Endothelial cell (in vitro differentiated cells): Measurements from ENCODE around the gene ZFAND5. TPM values are rescaled to one million over a fixed set of nuclear protein-coding genes. Genes with fewer than 3 reads are reported as not detected.

Experiments used
- DNase-seq: peaks from one replicate; pipeline ENCODE4 v3.0.0; 2021; ENCODE audit warnings: low spot score
- H3K27ac Mint-ChIP-seq: one replicate; pipeline ENCODE4 v1.8.0; 2021; ENCODE audit warnings: mixed read lengths, inconsistent platforms; ENCODE audit not compliant: unreplicated experiment
- H3K27me3 Mint-ChIP-seq: one replicate; pipeline ENCODE4 v1.8.0; 2021; ENCODE audit warnings: mild to moderate bottlenecking, moderate library complexity, mixed read lengths, inconsistent platforms; ENCODE audit not compliant: unreplicated experiment
- H3K36me3 Mint-ChIP-seq: one replicate; pipeline ENCODE4 v1.8.0; 2021; ENCODE audit warnings: mild to moderate bottlenecking, low read depth, mixed read lengths, inconsistent platforms; ENCODE audit not compliant: unreplicated experiment
- H3K4me1 Mint-ChIP-seq: one replicate; pipeline ENCODE4 v1.8.0; 2021; ENCODE audit warnings: mild to moderate bottlenecking, mixed read lengths, inconsistent platforms; ENCODE audit not compliant: unreplicated experiment
- H3K4me3 Mint-ChIP-seq: one replicate; pipeline ENCODE4 v1.8.0; 2021; ENCODE audit warnings: mild to moderate bottlenecking, mixed read lengths, inconsistent platforms; ENCODE audit not compliant: unreplicated experiment
- H3K9me3 Mint-ChIP-seq: one replicate; pipeline ENCODE4 v1.8.0; 2021; ENCODE audit warnings: mixed read lengths, inconsistent platforms; ENCODE audit not compliant: unreplicated experiment
- total RNA-seq: library from RNA; stranded (reverse); fragmentation: NEBNext Ultra II Directional; extraction: Animal tissue kit (Norgen Biotek cat#: 25700); gene quantifications from one replicate; pipeline ENCODE4 v1.2.1, GENCODE V29; 2021; ENCODE audit not compliant: unreplicated experiment
- TF ChIP-seq, protein P1 (sequence below): fragments of 200-600 bp; sonication (generic); IDR thresholded peaks from one replicate; pipeline ENCODE4 v1.5.0; 2021; ENCODE audit warnings: antibody characterized with exemption; ENCODE audit not compliant: unreplicated experiment

ZFAND5 gene
- total RNA-seq, 1 donor from 2014 or later, result 154 TPM

DNA sequence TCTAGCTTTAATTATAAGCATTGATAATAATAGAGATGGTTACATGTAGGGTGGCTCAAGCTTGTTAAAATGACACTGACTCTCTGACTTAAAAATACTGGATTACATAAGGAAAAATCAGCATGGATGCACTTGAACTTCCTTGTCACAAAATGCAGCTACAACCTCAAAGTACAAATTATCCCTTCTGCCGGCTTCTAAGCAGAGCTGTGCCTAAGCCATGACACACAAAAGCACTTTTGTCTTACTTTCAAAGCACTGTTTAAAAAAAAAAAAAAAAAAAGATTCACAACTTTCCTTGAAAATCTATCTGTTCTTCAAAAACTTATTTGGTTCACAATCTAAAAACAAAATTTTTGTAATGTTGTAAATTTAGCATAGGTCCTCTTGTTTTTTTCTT is 36.4 kb upstream of the ZFAND5 start:
- H3K36me3 Mint-ChIP-seq, result no peaks in the 10 kb centered on the region
- H3K27ac Mint-ChIP-seq, result no peak overlapping the region
- H3K4me3 Mint-ChIP-seq, result no peak overlapping the region
- DNase-seq, result no peak
- H3K9me3 Mint-ChIP-seq, result no peaks in the 10 kb centered on the region
- no peaks in the 10 kb centered on the region for H3K27me3 Mint-ChIP-seq
- no peaks in the 10 kb centered on the region for H3K4me1 Mint-ChIP-seq
- TF ChIP-seq, protein P1, sequence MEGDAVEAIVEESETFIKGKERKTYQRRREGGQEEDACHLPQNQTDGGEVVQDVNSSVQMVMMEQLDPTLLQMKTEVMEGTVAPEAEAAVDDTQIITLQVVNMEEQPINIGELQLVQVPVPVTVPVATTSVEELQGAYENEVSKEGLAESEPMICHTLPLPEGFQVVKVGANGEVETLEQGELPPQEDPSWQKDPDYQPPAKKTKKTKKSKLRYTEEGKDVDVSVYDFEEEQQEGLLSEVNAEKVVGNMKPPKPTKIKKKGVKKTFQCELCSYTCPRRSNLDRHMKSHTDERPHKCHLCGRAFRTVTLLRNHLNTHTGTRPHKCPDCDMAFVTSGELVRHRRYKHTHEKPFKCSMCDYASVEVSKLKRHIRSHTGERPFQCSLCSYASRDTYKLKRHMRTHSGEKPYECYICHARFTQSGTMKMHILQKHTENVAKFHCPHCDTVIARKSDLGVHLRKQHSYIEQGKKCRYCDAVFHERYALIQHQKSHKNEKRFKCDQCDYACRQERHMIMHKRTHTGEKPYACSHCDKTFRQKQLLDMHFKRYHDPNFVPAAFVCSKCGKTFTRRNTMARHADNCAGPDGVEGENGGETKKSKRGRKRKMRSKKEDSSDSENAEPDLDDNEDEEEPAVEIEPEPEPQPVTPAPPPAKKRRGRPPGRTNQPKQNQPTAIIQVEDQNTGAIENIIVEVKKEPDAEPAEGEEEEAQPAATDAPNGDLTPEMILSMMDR, result no peak

DNA sequence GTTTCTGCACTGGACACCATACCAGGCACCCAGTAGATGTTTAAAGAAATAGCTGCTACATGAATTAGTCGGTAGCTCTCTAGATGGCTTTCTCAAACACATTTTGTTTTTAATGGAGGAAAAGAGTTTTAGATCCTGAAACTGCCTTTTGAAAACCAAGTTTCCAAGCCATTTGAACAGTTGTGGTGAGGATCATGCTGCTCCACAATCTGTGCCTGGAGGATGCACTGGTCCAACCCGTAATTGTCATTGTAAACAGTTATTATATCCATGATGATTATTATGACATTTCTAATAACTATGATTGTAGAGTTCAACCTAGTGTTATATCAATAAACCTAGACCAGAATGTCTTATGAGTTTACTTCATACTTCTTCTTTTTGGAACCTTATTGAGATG is 35.9 kb upstream of the ZFAND5 start:
- Mint-ChIP-seq H3K36me3 (no peaks in the 10 kb centered on the region), H3K4me1 (no peaks in the 10 kb centered on the region), H3K27me3 (no peaks in the 10 kb centered on the region), H3K4me3 (no peak overlapping the region), H3K9me3 (no peaks in the 10 kb centered on the region), H3K27ac (no peak overlapping the region)
- TF ChIP-seq, protein P1, result no peak
- DNase-seq, result no peak

DNA sequence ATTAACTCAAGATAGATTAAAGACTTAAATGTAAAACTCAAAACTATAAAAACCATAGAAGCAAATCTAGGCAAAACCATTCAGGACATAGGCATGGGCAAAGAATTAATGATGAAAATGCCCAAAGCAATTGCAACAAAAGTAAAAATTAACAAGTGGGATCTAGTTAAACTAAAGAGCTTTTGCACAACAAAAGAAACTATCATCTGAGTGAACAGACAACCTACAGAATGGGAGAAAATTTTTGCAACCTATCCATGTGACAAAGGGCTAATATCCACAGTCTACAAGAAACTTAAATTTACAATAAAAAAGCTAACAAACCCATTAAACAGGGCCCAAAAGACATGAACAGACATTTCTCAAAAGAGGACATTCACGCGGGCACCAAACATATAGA is 34.4 kb upstream of the ZFAND5 start:
- no peak for DNase-seq
- H3K4me1 Mint-ChIP-seq, result no peaks in the 10 kb centered on the region
- H3K27ac Mint-ChIP-seq, result no peak overlapping the region
- H3K4me3 Mint-ChIP-seq, result no peak overlapping the region
- no peaks in the 10 kb centered on the region for H3K27me3 Mint-ChIP-seq
- H3K36me3 Mint-ChIP-seq, result no peaks in the 10 kb centered on the region
- no peaks in the 10 kb centered on the region for H3K9me3 Mint-ChIP-seq
- TF ChIP-seq, protein P1, result no peak

DNA sequence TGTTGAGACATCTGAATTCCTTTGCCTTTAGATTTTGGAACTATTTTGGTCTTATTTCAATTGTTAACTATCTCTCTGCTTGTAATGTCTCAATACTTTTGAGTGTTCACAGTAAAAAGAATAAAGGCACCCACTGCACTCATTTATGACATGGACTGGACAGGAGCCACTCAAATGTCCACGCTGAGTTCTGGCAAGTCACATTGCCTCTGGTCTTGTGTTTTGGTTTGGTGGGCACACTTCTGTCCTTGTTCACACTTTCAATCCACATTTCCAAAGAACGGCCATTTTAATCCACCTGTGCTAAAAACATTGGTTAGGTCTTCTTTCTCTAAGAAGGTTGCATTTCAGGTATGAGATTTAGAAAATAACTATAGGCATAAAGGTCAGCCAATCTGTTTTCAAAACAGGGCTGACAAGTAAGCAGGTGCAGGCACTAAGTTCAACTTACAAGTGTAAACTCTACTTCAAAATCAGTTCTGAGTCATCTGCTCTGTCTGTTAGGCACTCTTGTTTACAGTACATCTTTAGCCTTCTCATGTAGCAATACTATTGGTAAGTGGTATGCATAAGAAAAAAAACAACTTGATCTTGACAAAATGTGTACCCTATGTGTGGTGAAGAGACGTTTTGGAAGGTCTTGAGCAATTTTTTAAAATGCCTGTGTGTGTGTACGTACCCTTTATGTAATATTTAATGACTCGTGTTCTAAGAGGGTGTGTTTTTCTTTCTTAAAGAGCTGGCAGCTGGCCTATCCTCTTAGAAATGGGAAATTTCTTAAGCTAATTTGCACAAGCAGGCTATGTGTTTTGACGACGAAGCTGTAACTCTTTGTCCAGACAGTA is 31.5 kb upstream of the ZFAND5 start:
- TF ChIP-seq, protein P1, result no peak
- no peak for DNase-seq
- H3K4me3 Mint-ChIP-seq, result no peak overlapping the region
- no peaks in the 10 kb centered on the region for H3K9me3 Mint-ChIP-seq
- H3K4me1 Mint-ChIP-seq, result no peaks in the 10 kb centered on the region
- H3K27ac Mint-ChIP-seq, result no peak overlapping the region
- H3K27me3 Mint-ChIP-seq, result no peaks in the 10 kb centered on the region
- no peaks in the 10 kb centered on the region for H3K36me3 Mint-ChIP-seq

DNA sequence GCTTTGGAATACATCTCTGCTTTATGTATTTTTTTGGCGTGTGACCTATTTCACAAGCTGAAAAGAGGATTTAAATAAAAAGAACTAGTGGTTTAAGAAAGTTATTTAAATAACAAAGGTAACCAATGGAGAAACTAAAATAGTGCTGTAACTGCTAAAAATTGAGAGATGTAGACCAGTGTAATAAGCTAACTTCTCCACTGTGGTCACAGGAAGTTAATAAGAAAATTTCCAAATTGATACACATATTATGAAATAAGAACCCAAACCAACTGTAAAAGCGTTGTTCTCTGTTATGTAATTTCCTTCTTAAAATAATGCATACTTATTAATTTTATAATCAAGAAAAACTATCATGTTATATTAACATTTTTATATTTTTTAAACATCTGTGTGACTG is 29.1 kb upstream of the ZFAND5 start:
- no peaks in the 10 kb centered on the region for H3K9me3 Mint-ChIP-seq
- no peaks in the 10 kb centered on the region for H3K27me3 Mint-ChIP-seq
- no peaks in the 10 kb centered on the region for H3K4me1 Mint-ChIP-seq
- TF ChIP-seq, protein P1, result no peak
- no peak for DNase-seq
- no peaks in the 10 kb centered on the region for H3K36me3 Mint-ChIP-seq
- no peak overlapping the region for H3K4me3 Mint-ChIP-seq
- no peak overlapping the region for H3K27ac Mint-ChIP-seq
